GM19455 (cell line): ENCODE data around the gene TBC1D21.
"Not testable (repeated sequence)": the region's sequence is repeated elsewhere in the genome, so short reads cannot be mapped to it uniquely, and the experiment has no call there.

Experiments used
- ATAC-seq: cut with Tn5 transposase; IDR thresholded peaks from one replicate; pipeline ENCODE4 v1.9.1; 2021; ENCODE audit not compliant: unreplicated experiment

The TBC1D21 gene

DNA sequence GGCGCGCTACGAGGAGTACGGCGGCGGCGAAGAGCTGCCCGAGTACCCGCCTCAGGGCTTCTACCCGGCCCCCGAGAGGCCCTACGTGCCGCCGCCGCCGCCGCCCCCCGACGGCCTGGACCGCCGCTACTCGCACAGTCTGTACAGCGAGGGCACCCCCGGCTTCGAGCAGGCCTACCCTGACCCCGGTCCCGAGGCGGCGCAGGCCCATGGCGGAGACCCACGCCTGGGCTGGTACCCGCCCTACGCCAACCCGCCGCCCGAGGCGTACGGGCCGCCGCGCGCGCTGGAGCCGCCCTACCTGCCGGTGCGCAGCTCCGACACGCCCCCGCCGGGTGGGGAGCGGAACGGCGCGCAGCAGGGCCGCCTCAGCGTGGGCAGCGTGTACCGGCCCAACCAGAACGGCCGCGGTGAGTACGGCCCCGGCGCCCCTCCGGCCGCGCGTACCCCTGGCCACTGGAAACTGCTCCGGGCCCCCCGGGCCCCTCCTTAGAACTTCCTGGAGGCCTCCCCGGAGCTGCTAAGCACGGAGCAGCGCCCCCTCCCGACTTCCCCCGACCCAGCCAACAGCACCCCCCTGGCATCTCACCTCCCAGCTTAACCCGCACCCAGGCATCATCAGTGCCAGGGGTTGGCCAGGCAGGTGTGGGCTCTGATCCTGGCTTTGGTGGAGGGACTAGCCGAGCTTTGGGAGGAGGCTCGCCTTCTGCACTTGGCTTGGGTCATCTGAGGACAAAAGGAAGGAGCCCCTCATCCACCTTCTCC, 54.3 kb downstream of the TBC1D21 start:
- no peak for ATAC-seq

DNA sequence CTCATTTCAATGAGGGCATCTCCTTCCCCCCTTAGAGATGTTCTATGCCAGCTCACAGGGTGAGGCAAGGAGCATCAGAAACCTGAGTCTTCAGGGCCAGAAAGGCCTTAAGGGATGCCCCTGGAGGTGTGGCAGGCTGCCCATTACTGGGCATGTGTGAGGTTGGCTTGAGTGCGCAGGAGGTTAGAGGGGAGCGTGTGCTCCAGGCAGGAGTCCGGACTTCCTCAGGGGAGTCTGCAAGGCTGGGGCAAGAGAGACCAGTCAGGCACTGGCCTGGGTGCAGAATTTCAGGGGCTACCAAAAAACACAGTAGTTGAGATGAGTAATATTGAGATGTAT, 54.8 kb downstream of the TBC1D21 start:
- ATAC-seq: no peak

DNA sequence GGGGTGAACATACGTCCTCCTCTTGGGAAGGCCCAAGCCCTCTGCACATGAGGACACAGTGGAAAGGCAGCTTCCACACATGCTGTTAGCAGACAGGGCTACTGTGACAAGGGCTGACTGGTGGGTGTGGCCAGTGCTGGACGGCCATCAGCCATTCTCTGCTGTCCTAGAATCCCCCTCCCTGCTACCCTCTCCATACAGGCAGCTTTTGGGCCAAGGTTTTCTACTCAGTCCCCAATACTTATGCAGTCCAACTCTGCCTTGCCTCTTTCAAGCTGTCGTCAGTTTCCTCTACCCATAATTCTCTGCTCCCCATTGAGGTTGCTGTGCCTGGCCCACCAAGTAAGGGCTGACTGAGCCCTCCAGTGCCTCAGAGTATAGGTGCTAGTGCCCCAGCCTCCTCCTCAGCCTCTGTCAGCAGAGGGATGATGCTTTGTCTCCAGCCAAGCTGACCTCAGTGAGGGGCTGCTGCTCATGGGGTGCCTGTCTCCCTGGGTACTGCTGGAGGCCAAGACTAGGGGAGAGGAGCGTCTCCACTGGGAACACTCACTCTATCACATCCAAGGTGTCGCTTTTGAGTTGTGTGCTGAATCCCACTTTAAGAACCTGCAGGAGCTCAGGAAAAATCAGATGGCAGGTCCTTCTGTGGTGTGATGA, 55.7 kb downstream of the TBC1D21 start:
- no peak for ATAC-seq

DNA sequence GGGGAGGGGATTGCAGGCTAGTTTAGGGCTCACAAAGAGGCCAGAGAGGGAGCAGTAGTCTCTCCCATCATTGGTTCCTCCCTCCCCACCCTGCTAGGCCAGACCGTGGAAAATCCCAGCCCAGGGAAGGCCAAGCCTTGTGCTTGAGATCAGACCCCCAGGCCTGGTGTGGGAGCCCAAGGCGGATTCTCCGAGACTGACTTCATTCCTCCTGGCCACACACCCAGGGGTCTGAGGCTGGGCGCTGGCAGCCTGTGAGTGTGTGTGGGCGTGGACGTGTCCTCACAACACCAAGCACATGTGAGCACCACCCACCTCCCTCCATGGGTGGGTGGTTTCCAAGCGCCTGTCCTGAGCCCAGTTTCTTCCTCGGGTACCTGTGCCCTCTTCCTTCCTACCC, 57.0 kb downstream of the TBC1D21 start:
- ATAC-seq: no peak

DNA sequence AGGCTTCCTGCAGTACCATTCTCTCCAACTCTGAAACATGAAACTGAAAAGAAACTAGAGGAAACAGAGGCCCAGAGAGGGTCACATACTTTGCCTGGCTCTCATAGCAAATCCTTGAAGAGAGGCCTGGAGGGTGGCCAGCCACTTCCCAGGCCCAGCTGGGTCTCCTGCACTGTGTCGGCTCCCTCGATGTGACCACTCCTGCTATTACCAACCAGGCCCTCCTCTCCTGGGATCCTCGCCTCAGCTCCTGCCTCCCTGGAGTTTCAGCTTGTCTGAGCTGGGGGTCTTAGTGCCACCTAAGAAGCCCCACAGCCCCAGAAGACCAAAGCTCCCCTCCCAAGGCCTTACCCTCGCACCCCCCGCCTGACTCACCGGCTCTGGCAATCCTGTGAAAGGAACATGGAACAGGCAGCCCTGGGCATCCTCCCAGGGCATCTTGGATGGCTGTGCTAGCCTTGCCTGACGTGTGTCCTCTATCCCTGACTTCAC, 57.5 kb downstream of the TBC1D21 start:
- no peak for ATAC-seq

DNA sequence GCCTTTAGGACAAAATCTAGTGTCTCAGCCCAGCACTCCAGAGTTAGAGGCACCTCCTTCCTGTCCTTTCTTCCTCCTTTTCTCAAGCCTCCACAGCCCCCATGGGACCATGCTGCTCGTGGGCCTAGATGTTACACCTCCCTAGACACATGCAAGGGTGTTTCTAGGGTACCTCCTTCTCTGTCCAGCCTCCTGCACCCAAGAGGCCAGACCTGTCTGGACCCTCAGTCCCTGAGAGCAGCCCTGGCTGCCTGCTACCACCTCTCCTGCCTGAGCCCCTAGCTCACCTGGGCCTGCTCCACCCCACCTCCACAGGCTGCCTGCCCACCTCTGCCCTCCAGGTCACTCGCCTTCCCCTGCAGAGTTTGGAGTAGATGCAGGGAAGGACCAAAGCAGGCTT, 58.1 kb downstream of the TBC1D21 start:
- ATAC-seq: no peak

DNA sequence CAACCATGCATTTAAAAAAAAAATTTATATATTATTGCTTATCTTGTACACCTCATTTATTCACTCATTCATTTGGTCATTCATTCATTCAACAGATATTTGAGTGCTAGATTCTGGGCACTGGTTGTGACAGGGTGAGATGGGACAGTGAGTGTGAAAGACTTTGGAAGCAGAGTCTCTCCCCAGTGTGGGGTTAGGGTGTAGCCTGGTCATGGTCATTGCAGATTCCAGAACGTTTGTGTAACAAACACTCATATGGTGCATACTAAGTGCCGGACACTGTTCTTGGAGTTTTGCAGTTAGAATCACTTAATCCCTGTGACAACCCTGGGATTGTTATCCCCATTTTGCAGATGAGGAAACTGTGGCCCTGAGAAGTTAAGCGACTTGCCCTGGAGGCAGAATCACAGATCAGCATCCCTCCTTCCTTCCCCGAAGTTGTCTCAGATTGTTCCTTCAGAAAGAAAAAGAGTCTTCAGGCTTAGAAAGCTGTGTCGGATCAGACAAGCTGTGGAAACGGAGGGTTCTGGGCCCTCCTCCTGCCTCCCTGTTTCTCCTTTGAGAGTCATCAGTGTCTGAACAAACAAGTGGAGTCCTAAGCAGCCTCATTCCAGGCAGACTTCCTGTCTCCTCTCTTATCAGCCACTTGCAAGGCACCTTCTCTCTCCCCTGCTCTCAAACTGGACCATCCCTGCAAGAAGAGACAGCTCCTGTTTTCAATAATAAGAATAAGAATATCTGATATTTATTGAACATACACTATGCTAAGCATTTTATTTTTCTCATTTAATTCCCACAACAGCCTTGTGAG, 59.2 kb downstream of the TBC1D21 start:
- no peak for ATAC-seq

DNA sequence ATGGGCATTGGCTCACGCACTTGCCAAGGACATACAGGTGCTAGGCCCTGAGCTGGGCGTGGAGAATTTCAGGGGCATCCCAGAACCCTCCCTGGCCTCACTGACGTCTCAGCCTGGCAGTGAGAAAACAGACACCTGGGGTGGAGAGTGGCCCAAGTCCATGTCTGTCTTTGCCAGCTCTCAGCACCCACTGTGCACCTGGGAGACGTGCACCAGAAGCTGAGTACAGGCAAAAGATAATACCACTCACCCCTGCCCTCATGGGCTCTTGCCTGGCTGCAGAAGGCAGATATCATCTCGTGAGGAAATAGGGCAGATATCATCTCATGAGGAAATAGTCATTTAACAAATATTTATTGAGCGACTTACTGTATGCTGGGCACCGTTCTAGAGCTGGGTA, 60.9 kb downstream of the TBC1D21 start:
- no peak for ATAC-seq

DNA sequence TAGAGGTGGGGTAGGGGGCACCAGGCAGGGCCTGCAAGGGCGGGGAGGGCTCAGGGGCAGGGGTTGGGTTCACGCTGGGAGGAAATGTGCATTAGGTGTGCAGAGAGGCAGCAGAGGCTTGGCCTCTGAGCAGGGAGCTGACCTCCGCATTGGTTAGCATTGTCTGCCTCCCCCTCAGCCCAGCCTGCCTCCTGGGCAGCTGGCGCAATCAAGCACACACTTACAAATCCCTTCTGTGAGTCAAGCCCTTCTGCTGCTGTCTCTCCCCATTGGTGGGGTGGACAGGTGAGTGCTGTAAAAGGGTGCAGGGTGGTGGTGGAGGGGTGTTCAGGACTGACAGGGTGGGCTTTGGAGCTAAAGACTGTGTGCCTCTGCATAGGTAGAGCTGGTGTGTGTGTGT, 62.2 kb downstream of the TBC1D21 start:
- no peak for ATAC-seq

DNA sequence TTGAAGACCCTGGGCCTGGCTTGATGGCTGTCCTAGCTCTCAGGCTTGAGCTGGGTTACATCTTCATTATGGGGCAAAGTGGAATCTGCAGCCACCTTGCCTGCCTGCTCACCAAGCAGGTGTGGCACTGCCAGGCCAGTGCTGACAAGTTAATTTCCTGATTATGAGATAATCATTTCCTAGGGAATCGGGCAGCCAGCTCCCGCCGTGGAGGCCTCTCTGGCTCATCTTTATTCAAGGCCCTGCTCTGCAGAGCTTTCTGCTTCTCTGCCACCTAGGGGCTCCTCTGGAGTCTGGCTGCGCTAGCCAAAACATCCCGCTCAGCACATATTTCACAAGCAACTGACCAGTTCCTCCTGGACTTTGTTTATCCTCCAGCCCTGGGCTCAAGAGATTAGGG, 62.8 kb downstream of the TBC1D21 start:
- no peak for ATAC-seq

DNA sequence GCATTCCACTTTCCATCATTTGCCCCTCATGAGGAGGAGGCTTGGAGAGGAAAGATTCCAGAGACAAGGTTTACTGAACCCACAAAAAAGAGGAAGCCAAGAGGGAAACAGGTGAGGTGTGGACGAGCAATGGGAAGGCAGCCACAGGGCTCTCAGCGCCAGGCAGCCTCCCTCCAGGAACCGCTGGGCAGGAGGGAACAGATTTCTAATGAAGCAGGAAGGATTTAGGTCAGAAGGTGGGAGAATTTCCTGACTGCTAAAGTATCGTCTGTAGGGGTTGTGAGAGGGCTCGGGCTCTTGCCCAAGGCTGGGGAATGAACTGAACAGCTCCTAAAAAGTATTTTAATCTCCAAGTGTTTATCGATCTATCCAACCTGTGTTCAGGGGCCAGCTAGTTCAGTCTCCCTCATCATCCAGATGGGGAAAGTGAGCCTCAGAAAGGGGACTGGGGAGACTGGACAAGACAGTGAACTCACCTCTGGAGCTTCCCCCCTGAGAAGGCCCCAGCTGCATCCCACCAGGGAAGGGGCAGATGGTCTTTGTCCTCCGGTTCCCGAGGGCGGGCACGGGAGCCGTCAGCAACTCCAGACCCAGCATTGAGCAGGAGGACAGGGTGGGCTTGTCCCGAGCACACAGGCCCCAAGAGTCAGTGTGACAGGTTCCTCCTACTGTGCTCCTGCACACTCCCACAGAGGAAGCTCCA, 63.4 kb downstream of the TBC1D21 start:
- ATAC-seq: no peak

DNA sequence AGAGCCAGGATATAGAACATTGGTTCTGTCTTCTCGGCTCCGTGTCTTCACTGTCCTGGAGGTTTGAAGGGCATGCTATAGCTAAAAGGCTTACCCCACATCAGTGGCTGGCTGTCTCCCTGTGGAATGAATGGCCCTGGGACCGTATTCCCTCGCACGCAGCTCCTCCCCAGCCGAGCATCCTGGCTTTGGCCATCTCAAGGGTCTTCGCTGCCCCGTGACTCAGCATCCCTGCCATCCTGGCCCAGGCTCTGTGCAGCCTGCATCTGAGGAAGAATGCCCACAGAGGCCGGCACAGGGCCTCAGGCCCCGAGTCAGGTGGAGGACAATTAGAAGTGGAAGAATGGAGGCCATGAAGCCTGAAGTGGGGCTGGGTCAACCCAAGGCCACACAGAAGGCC, 63.9 kb downstream of the TBC1D21 start:
- ATAC-seq: no peak

DNA sequence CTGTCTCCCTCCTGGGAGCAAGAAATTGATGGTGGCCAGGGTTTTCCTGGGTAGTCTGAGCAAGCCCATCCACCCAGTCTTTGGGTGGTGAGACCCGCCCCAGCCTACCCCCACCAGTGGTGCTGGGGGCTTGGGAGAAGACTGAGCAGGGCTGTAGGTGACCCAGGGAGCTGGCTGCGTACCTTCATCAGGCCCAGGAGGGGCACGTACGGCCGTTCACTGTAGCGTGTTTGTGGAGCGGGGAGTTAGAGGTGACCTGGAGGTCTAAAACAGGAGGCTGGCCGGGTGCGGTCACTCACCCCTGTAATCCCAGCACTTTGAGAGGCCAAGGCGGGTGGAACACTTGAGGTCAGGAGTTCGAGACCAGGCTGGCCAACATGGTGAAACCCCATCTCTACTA, 64.4 kb downstream of the TBC1D21 start:
- no peak for ATAC-seq

DNA sequence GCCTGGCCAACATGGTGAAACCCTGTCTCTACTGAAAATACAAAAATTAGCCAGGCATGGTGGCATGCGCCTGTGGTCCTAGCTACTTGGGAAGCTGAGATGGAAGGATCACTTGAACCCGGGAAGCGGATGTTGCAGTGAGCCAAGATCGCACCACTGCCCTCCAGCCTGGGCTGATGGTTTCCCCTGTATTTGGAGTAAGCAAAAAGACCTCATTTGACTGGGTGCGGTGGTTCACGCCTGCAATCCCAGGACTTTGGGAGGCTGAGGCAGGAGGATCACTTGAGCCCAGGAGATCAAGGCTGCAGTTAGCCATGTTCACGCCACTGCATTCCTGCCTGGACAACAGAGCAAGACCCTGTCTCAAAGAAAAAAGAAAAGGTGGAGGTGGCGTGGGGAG, 65.2 kb downstream of the TBC1D21 start:
- not testable (repeated sequence) for ATAC-seq
